ENCODE results near the gene SMPDL3A. TPM values are rescaled to one million over a fixed set of nuclear protein-coding genes. Genes with fewer than 3 reads are reported as not detected.
A peak's percentile ranks its signal among the peaks of the same experiment; 100 is the strongest.

Gene SMPDL3A
- total and polyA plus RNA-seq, 8 donors, result 7.4 to 19.8 (median 10.6) TPM

- intact Hi-C loops (cut with DNase I), result no loop called here
- FAIRE-seq (no peak), DNase-seq (no peak), ATAC-seq (no peak)
- no peaks in the 10 kb centered on the region for H3K36me3 ChIP-seq
- H3K27me3 ChIP-seq, result no peaks in the 10 kb centered on the region
- peak overlapping the region; percentile 6 to 100 (median 64) for H3K27ac ChIP-seq
- H3K9me3 ChIP-seq, result no peaks in the 10 kb centered on the region
- 45 to 57% methylated on average over 2 of the region's 2 CpGs for WGBS, 2 donors
- H3K4me1 ChIP-seq, result peaks cover 28 to 51% (median 43%) of the 10 kb centered on the region in 3 donors
- no peak overlapping the region for H3K4me3 ChIP-seq
- no peak for TF ChIP-seq CTCF (IDR thresholded peaks at IDR 0.05)
Measured at GRCh38 chr6:122792766-122793165, 3.7 kb downstream of the SMPDL3A start.

GRCh38 chr6:122797537-122797936 lies 8.5 kb downstream of the SMPDL3A start:
- Histone ChIP-seq H3K9me3 (no peaks in the 10 kb centered on the region), H3K36me3 (no peaks in the 10 kb centered on the region), H3K27me3 (no peaks in the 10 kb centered on the region), H3K4me3 (no peak overlapping the region), H3K27ac (peak overlapping the region; percentile 51 to 94 (median 75)), H3K4me1 (peaks cover 29 to 52% (median 31%) of the 10 kb centered on the region in 3 donors)
- DNase-seq (no peak), FAIRE-seq (no peak), ATAC-seq (no peak)
- intact Hi-C loops (cut with DNase I), result no loop called here
- 76 to 77% methylated on average over 3 of the region's 3 CpGs for WGBS, 2 donors
- TF ChIP-seq CTCF (IDR thresholded peaks at IDR 0.05), result no peak

GRCh38 chr6:122798099-122798641 lies 9.1 kb downstream of the SMPDL3A start:
- TF ChIP-seq CTCF (IDR thresholded peaks at IDR 0.05), result no peak
- no peaks in the 10 kb centered on the region for H3K36me3 ChIP-seq
- no peaks in the 10 kb centered on the region for H3K27me3 ChIP-seq
- H3K4me3 ChIP-seq, result no peak overlapping the region
- ATAC-seq (peak; percentile 92 to 97 (median 94)), DNase-seq (peak in 5 of 6 donors; percentile 73 to 90 (median 89)), FAIRE-seq (peak; percentile 80)
- WGBS, 2 donors, result 11 to 12% methylated on average over 6 of the region's 6 CpGs
- H3K27ac ChIP-seq, result peak overlapping the region; percentile 51 to 94 (median 75)
- H3K4me1 ChIP-seq, result peaks cover 27 to 46% (median 30%) of the 10 kb centered on the region in 3 donors
- intact Hi-C loops (cut with DNase I), result no loop called here
- no peaks in the 10 kb centered on the region for H3K9me3 ChIP-seq

- intact Hi-C loops (cut with DNase I), result no loop called here
- Histone ChIP-seq H3K27me3 (no peaks in the 10 kb centered on the region), H3K4me1 (peaks cover 26 to 37% (median 27%) of the 10 kb centered on the region in 3 donors), H3K27ac (peak overlapping the region in 3 of 4 donors; percentile 4 to 94 (median 92)), H3K9me3 (no peaks in the 10 kb centered on the region), H3K36me3 (no peaks in the 10 kb centered on the region), H3K4me3 (no peak overlapping the region)
- FAIRE-seq, result peak; percentile 23
- no peak for DNase-seq
- ATAC-seq, result peak in 2 of 4 donors; percentile 3 to 27
- WGBS, 2 donors, result 47 to 48% methylated on average over 4 of the region's 4 CpGs
- no peak for TF ChIP-seq CTCF (IDR thresholded peaks at IDR 0.05)
Measured at GRCh38 chr6:122799140-122799745, 10.2 kb downstream of the SMPDL3A start.

Data from pancreas (tissue), 10 donors.